HG02623 (cell line): ENCODE data around the gene RNF144A.

ENCODE experiments used
- ATAC-seq: cut with Tn5 transposase; IDR thresholded peaks from one replicate; pipeline ENCODE4 v1.9.1; 2021; ENCODE audit warnings: moderate library complexity; ENCODE audit not compliant: unreplicated experiment

Gene RNF144A

GRCh38 chr2:7020059-7020458 lies 102.8 kb downstream of the RNF144A start:
- no peak for ATAC-seq

- ATAC-seq: no peak
Observed at GRCh38 chr2:7020468-7020867, 103.3 kb downstream of the RNF144A start.

- no peak for ATAC-seq
Observed at GRCh38 chr2:7020939-7021470, 103.8 kb downstream of the RNF144A start.

- ATAC-seq: no peak
Observed at GRCh38 chr2:7022492-7023385, 105.5 kb downstream of the RNF144A start.

- ATAC-seq: no peak
Observed at GRCh38 chr2:7023542-7023941, 106.3 kb downstream of the RNF144A start.

GRCh38 chr2:7024261-7024660 lies 107.0 kb downstream of the RNF144A start:
- ATAC-seq: no peak

- no peak for ATAC-seq
Observed at GRCh38 chr2:7025082-7025481, 107.9 kb downstream of the RNF144A start.

- no peak for ATAC-seq
Observed at GRCh38 chr2:7026742-7027141, 109.5 kb downstream of the RNF144A start.

GRCh38 chr2:7027411-7027810 lies 110.2 kb downstream of the RNF144A start:
- ATAC-seq: no peak

GRCh38 chr2:7027956-7028655 lies 110.9 kb downstream of the RNF144A start:
- no peak for ATAC-seq

GRCh38 chr2:7028846-7029245 lies 111.6 kb downstream of the RNF144A start:
- ATAC-seq: no peak

GRCh38 chr2:7029291-7030059 lies 112.3 kb downstream of the RNF144A start:
- no peak for ATAC-seq

- ATAC-seq: no peak
Observed at GRCh38 chr2:7030810-7031209, 113.6 kb downstream of the RNF144A start.

- no peak for ATAC-seq
Observed at GRCh38 chr2:7031547-7032245, 114.5 kb downstream of the RNF144A start.

- ATAC-seq: no peak
Observed at GRCh38 chr2:7032371-7032770, 115.2 kb downstream of the RNF144A start.

GRCh38 chr2:7033136-7033960 lies 116.1 kb downstream of the RNF144A start:
- no peak for ATAC-seq

- no peak for ATAC-seq
Observed at GRCh38 chr2:7034303-7034702, 117.1 kb downstream of the RNF144A start.

- no peak for ATAC-seq
Observed at GRCh38 chr2:7035884-7036283, 118.7 kb downstream of the RNF144A start.
